NCI-H526 treated with DMSO at 0.1 percent for 48 hours (cell line): ENCODE data around the gene MICOS13.
"Not testable (repeated sequence)": the region's sequence is repeated elsewhere in the genome, so short reads cannot be mapped to it uniquely, and the experiment has no call there.

ENCODE experiments used
- DNase-seq: peaks from one replicate; lab custom pipeline; 2025; lab: John Stamatoyannopoulos, UW

MICOS13 gene

GRCh38 chr19:5700455-5701092, 20.3 kb upstream of the MICOS13 start:
- DNase-seq: no peak

GRCh38 chr19:5698635-5699422, 18.5 kb upstream of the MICOS13 start:
- DNase-seq: no peak

DNA sequence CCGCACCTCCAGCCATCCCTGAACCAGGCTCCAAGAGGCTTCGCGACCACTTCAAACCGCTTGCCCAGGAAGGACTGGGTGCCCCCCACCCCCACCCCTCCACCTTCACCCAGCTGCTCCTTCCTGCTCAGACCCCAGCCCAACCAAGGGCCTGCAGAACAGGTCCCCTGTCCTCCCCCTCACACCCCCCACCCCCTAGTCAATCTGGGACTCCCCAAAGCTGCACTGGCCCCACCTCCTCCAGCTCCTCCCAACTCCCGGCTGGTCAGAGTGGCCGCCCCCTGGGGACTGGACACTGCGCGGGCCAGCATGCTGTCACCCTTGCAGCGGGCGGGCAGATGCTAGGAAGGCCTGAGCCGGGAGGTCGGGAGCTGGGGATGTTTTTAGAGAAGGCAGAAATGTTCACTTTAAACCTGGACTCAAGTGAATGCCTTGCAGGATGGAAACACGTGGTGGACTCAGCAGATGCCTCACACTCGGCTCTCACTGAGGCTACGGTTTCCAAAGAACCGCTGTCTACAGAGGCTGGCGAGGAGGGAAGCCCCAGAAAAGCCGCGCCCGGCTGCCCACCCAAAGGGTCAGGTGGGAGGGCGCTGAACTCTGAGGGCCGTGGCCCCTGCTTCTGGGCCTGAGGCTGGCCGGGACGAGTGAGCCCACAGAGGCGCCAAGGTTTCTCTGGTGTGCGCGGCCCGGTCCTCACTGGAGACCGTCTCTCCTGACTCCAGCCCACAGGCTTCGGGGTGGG, 17.7 kb upstream of the MICOS13 start:
- no peak for DNase-seq

- DNase-seq: no peak
Measured at GRCh38 chr19:5697022-5697889, 16.9 kb upstream of the MICOS13 start.

- DNase-seq: no peak
Measured at GRCh38 chr19:5696196-5697021, 16.1 kb upstream of the MICOS13 start.

- DNase-seq: no peak
Measured at GRCh38 chr19:5695649-5696195, 15.4 kb upstream of the MICOS13 start.

GRCh38 chr19:5694956-5695648, 14.8 kb upstream of the MICOS13 start:
- no peak for DNase-seq

- DNase-seq: no peak
Measured at GRCh38 chr19:5694167-5694955, 14.0 kb upstream of the MICOS13 start.

DNA sequence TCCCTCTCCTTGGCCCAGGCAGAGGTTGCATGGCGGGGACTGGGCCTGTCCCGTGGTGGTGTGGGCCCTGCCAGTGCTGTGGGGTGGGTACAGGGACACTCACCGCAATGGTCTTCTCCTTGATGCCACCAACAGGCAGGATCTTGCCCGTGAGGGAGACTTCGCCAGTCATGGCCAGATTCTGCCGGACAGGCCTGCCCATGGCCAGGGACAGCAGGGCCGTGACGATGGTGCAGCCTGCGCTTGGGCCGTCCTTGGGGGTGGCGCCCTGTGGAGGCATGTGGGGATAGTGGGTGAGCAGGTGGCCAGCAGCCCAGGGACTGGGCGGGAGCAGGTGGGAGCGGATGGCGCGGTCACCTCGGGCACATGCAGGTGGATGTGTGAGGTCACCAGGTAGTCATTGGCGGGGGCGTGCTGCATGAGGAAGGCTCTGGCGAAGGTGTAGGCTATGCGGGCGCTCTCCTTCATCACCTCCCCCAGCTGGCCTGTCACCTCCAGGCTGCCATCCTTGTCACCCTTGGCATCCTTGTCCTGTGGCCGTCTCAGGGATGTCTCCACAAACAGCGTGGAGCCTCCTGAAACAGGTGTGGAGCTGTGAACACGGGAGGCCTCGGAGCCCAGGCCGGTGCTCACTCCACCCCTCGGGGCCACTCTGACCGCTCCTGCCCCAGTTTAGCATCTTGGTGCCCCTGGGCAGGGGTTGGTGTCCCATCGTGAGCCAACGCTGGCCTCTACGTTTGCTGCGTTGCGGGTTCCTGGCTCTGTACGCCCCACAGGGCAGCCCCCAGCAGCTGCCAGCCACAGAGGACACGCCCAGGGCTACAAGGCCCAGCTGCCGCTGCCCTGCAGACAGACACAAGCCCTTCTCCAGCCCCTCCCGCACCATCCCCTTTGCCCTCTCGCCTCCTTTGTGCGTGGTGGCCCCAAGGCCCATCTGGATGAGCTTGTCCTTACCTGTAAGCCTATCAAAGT, 13.2 kb upstream of the MICOS13 start:
- DNase-seq: no peak

- no peak for DNase-seq
Measured at GRCh38 chr19:5692723-5693194, 12.4 kb upstream of the MICOS13 start.

GRCh38 chr19:5691822-5692722, 11.8 kb upstream of the MICOS13 start:
- DNase-seq: no peak

DNA sequence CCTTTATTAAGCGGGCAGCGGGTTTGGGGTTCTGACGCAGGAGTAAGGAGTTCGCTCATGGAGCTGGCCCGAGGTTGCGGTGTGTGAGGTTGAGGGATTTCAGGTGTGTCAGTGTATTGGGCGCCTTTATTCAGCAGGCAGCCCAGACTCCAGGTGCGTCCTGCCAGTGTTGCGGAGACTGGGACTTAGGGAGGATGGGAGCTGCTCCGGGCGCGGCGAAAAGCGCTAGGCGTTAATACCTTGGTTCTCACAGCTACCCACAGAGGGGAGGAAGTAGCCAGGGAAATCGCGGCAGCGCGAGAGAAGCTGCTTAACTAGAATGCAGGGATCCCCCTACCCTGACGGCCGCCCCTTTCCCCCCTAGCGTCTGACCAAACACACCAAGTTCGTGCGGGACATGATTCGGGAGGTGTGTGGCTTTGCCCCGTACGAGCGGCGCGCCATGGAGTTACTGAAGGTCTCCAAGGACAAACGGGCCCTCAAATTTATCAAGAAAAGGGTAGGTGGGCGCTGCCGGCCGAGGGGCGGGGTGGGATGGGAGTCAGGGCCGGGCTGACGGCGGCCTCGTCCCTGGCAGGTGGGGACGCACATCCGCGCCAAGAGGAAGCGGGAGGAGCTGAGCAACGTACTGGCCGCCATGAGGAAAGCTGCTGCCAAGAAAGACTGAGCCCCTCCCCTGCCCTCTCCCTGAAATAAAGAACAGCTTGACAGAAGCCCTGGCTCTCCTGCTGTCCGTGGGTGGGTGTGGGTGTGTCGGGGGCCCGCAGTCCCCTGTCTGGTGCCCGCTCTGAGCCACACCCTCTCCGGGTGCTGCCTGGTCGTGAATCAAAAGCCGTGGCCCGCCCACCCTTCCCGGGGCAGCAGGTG, 10.9 kb upstream of the MICOS13 start:
- no peak for DNase-seq

GRCh38 chr19:5690125-5690954, 10.0 kb upstream of the MICOS13 start, which contains the start of gene RPL36:
TSS of gene RPL36 (plus strand) at chr19:5690295. CDS start at chr19:5690508, 213 bp downstream.
- DNase-seq: peak; percentile 73

GRCh38 chr19:5688262-5688881, 8.1 kb upstream of the MICOS13 start:
- DNase-seq: not testable (repeated sequence)
